22Rv1 (cell line): ENCODE measurements around the gene VRK3.

Source experiments
- H3K27ac ChIP-seq: fragments of 450-650 bp; 2 replicates; pipeline ENCODE4 v1.5.1; 2017
- ZFX ChIP-seq: fragments of 450-650 bp; IDR thresholded peaks from 2 replicates; pipeline ENCODE4 v1.6.1; 2017; ENCODE audit warnings: antibody characterized with exemption, borderline replicate concordance
- TF ChIP-seq, protein P1 (sequence below): fragments of 450-650 bp; IDR thresholded peaks from 2 replicates; pipeline ENCODE4 v1.5.1; 2017; ENCODE audit warnings: mild to moderate bottlenecking

VRK3 gene

DNA sequence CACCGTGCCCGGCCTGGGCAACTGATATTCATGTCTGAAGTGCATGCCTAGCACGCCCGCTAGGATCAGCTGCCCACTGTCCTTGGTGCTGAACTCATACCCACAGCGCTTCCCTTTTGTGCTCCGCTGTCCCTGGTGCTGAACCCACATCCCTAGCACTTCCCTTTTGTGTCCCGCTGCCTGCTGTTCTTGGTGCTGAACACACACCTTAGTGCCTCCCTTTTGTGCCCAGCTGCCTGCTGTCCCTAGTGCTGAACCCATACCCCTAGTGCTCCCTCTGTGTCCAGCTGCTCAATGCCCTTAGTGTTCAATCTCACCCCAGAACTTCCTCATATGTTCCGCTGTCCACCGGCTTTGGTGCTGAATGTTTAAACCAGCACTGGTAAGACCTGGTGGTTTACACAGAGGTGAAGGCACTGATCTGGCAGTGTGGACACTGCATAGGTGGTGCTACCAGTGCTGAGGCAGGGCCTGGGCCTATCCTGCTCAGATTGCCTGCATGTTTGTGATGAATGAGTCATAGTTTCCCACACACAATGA is 37.9 kb downstream of the VRK3 start:
- H3K27ac ChIP-seq, result peak overlapping the region; percentile 40; the same call in 1 of the 2 replicates
- no peak for TF ChIP-seq ZFX
- TF ChIP-seq, protein P1, sequence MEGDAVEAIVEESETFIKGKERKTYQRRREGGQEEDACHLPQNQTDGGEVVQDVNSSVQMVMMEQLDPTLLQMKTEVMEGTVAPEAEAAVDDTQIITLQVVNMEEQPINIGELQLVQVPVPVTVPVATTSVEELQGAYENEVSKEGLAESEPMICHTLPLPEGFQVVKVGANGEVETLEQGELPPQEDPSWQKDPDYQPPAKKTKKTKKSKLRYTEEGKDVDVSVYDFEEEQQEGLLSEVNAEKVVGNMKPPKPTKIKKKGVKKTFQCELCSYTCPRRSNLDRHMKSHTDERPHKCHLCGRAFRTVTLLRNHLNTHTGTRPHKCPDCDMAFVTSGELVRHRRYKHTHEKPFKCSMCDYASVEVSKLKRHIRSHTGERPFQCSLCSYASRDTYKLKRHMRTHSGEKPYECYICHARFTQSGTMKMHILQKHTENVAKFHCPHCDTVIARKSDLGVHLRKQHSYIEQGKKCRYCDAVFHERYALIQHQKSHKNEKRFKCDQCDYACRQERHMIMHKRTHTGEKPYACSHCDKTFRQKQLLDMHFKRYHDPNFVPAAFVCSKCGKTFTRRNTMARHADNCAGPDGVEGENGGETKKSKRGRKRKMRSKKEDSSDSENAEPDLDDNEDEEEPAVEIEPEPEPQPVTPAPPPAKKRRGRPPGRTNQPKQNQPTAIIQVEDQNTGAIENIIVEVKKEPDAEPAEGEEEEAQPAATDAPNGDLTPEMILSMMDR, result no peak

GRCh38 chr19:49986354-49986753 is 38.8 kb downstream of the VRK3 start:
- no peak for TF ChIP-seq ZFX
- TF ChIP-seq, protein P1, result no peak
- peak overlapping the region; percentile 40; the same call in 1 of the 2 replicates for H3K27ac ChIP-seq

DNA sequence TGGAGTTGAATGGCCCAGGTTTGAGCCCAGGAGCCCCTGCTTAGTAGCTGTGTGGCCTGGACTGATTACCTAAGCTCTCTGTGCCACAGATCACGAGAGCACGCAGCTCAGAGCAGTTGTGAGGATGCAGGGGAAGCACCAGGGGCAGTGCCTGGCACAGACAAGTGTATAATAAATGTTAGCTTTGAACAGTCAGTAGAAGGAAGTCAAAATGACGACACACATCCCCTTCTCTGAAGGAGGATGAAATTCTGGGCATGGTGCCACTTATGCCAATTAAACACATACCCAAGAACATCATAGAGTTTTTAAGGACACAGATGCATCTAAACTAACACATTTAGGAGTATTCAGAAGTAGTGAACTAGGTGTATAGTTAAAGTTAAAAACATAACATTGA is 39.3 kb downstream of the VRK3 start:
- TF ChIP-seq, protein P1, result no peak
- TF ChIP-seq ZFX, result no peak
- H3K27ac ChIP-seq, result peak overlapping the region; percentile 40; the same call in 1 of the 2 replicates

GRCh38 chr19:49984491-49984890 is 40.7 kb downstream of the VRK3 start:
- peak overlapping the region; percentile 40 for H3K27ac ChIP-seq
- TF ChIP-seq, protein P1, result no peak
- no peak for TF ChIP-seq ZFX

DNA sequence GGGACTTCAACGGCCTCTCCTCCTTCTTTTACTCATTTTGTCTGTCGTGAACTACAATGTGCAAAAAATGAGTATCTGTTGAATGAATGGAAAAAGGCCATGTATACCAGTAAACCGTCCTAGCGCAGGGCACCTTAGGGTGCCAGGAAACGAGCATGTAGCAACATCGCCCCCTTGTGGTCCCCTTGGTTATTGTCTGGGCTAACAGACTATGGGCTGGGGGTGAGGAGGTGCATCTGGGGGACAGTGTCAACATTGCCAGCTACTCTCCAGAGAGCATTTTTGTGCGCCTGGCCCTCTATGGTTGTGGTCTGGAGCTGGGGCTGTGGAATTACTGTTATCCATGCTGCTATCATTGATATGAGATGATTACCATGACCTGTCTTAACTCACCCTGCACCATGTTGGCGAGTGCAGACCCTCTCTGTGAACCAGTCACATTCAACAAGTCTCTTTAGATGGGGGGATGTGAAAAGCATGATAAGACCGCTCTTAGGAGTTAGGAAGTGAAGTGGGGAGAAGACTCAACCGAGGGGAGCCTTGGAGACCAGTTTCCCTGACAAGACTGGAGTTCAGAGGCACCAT is 41.4 kb downstream of the VRK3 start:
- H3K27ac ChIP-seq, result peak overlapping the region; percentile 40
- TF ChIP-seq, protein P1, result peak; percentile 92
- no peak for TF ChIP-seq ZFX

DNA sequence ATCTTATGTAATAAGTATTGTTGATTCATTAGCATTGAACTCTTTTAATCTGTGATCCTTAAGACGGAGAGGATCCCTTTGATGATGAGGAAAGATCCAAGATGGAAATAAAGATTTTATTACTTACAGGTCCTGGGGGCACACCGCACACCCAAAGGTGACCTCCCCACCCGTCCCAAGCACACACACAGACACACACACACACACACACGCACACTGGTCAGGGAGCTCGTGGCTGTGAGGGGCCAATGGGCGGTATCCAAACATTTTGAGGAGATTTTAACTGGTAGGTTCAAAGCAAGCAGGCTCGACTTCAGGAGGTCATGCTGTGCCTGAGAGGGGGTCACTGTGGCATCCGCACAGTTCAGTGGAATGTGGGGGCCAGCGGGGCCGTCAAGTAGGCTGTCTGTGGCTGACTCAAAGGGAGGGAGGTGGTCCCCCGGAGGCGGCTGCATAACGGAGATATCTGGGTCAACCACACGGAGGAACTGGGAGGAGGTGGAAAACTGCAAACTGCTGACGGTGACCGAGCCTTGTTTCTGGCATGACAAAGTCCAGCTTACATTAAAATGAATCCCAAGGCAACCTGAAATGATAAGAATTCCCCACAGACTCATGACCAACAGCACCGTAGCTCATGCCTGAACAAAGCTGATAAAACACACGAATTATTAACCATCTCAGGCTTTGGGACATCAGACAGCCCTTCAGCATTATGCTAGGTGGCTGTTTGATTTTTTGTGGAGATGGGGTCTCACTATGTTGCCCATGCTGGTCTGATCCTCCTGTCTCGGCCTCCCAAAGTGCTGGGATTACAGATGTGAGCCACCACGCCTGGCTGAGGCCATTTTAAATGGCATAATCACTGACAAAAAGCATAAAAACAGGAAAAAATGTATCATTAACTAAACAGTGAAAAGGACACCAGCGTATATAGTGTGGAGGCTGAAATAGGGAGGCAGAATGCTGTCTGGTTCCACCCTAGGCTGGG is 43.3 kb downstream of the VRK3 start:
- TF ChIP-seq, protein P1, result no peak
- TF ChIP-seq ZFX, result no peak
- no peak overlapping the region for H3K27ac ChIP-seq
